ENCODE measurements around the gene BUB1.
"Not testable (repeated sequence)": the region's sequence is repeated elsewhere in the genome, so short reads cannot be mapped to it uniquely, and the experiment has no call there.

BUB1 gene

GRCh38 chr2:110653861-110654260 is 24.0 kb downstream of the BUB1 start:
- FAIRE-seq: no peak

- FAIRE-seq: no peak
Measured at GRCh38 chr2:110650346-110650745, 27.5 kb downstream of the BUB1 start.

DNA sequence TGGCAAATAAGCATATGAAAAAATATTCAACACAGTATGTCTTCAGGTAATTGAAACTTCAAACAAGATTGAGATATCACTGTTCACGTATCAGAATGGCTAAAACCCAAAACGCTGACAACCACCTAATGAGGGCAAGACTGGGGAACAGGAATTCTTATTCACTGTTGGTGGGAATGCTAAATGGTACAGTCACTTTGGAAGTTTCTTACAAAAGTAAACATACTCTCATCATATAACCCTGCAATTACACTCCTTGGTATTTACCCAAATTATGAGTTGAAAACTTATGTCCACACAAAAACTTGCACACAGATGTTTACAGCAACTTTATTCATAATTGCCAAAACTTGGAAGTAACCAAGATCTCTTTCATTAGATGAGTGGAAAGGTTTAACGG is 30.1 kb downstream of the BUB1 start:
- no peak for FAIRE-seq

DNA sequence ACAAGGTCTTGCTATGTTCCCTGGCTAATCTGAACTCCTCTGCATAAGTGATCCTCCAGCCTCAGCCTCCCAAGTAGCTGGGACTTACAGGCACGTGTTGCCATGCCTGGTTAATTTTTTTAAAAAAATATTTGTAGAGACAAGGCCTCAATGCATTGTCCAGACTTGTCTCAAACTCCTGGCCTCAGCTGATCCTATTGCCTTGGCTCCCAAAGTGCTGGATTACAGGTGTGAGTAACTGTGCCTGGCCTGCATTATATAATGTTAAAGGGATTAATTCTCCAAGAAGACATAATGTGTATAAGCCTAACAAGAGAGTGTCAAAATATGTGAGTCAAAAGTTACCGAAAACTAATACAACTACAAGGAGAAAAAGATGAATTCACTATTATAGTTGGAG is 32.2 kb downstream of the BUB1 start:
- no peak for FAIRE-seq

DNA sequence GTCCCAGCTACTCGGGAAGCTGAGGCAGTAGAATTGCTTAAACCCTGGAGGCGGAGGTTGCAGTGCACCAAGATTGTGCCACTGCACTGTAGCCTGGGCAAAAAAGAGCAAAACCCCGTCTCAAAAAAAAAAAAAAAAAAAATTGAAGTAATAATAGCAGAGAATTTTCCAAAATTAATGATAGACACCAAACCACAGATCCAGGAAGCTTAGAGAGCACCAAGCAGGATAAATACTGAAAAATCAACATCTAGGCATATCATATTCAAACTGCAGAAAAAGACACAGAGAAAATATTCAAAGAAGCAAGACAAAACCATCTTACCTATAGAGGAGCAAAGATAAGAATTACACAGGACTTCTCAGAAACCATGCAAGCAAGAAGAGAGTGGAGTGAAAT is 33.5 kb downstream of the BUB1 start:
- no peak for FAIRE-seq

DNA sequence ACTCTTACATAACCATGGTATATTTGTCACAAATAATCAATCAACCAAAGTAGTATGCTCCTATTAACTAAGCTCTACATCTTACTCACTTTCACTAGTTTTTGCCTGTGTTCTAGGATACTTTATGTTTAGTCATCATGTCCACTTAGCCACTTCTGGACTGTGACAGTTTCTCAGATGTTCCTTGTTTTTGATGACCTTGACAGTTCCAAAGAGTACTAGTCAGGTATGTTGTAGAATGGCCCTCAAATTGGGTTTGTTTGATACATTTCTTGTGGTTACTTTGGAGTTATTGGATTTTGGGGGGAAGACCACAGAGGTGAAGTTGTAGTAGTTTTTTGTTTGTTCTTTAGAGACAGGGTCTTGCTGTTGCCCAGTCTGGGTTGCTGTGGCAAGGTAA is 35.5 kb downstream of the BUB1 start:
- no peak for FAIRE-seq

DNA sequence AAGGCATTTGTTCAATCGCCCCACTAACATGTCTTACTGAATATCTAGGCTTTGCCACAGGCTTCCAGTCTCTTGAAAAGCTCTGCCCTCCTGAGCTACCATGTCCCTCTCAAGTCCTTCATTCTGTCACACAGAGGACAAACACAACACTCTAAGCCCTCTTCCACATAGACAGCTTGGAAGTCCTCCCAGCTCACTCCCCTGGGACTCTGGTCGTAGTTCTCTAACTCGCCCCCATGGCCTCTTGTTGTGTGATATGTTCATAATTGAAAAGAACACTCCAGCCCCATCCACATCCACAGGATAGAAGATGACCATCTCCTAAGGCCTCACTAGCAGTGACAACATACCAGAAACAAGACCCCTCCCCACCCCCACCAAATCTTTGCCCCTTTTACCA is 37.9 kb downstream of the BUB1 start:
- FAIRE-seq: no peak

DNA sequence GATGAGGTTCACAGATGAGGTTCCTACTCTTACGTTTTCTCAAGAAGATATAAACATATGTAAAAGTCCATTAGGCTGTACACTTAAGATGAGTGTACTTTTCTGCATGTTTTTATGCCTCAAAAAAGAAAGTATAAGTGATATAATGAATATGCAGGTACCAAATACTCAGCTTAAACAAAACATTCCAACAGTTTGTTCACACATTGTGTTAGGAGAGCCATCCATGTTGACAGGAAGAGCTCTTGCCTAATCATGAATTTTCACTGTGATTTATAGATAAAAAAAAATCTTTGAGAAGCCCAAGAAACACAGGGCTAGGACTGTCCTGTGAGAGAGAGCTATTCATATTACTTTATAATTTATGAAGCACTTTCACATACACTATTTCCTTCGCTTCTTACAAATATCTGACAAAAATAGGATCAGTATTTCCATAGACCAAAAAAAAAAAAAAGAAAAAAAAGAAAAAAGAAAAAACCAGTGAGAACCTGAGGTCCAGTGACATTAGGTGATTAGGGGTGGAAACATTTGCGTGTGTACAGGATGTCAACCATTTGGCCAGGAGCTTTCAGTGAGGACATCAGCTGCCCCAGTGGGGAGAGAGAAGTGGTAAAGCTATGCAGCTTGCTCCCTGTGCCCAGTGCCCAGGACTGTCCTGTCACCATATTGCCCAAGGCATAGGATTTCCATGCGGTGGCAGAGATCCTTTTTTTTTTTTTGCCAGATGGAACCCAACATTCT is 38.7 kb downstream of the BUB1 start:
- FAIRE-seq: no peak

DNA sequence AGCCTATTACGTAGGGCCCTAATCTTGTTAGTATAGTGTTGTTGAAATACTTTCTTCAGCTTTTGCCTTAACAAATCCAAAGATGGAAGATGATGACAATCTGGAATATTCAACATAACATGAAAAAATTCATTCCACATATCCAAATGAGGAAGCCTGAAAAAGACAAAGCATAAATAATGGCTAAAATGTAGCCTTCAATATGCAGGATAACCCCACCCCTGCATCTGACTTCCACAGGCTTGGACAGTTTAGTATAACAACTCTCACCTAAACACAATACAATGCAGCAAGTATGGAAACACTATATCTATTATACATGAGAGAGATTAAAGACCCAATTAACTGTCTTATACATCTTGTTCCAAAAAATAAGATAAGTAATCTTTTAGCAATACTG is 39.9 kb downstream of the BUB1 start:
- no peak for FAIRE-seq

- no peak for FAIRE-seq
Measured at GRCh38 chr2:110637093-110637492, 40.8 kb downstream of the BUB1 start.

- not testable (repeated sequence) for FAIRE-seq
Measured at GRCh38 chr2:110635949-110636628, 41.8 kb downstream of the BUB1 start.

- not testable (repeated sequence) for FAIRE-seq
Measured at GRCh38 chr2:110627348-110627747, 50.5 kb downstream of the BUB1 start.

GRCh38 chr2:110619326-110619939 is 58.4 kb downstream of the BUB1 start:
- not testable (repeated sequence) for FAIRE-seq

DNA sequence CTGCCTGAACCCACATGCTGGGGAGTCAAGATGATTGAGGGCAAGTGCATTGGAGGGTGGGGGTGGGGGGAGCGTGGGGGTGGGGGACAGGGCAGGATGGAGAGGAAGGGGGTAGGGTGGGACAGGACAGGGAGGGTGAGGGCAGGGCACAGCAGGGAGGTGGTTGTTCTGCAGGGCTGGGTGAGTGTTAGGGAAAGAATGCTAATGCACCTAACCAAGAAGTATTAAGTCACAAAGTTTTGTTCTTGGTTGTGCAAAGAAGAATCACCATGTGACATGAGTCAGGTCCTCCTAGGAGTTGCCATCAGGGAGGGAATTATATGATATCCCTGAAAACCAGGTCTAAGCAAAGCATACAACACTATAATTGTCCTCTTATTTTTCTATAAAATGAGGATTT is 63.9 kb downstream of the BUB1 start:
- not testable (repeated sequence) for FAIRE-seq

- not testable (repeated sequence) for FAIRE-seq
Measured at GRCh38 chr2:110610613-110611250, 67.1 kb downstream of the BUB1 start.

- not testable (repeated sequence) for FAIRE-seq
Measured at GRCh38 chr2:110609843-110610612, 67.8 kb downstream of the BUB1 start.

DNA sequence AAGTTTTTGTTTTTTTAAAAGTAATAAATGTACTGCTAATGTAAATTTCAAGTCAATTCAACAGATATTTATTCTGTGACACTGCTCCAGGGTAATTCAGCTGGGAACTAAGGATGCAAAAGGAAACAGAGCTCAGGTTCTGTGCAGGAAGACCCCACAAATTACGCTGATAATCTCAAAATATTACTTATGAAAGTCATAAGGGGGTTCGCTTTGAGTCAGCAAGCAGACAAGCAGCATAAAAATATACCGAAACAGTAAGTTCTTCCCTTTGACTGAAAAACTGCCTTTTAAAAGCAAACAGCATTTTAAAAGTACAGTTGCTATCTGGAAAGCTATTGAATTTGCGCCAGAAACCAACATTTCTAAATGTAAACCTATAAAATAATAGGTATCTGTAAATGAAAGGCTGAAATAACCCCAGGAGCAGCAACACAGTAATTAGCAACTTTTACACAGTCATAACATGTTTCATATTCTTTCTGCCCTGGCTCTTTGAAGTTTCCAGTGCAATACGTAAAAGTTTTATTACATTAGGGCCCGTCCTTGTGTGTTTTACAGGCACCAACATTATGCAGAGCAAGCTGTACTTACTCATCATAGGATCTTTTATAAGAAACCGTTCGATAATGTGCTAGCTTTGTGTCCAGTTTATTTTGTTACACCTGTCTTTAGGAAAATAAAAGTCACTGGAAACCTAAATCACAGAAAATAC is 68.9 kb downstream of the BUB1 start:
- not testable (repeated sequence) for FAIRE-seq

GRCh38 chr2:110605057-110605456 is 72.8 kb downstream of the BUB1 start:
- FAIRE-seq: not testable (repeated sequence)

DNA sequence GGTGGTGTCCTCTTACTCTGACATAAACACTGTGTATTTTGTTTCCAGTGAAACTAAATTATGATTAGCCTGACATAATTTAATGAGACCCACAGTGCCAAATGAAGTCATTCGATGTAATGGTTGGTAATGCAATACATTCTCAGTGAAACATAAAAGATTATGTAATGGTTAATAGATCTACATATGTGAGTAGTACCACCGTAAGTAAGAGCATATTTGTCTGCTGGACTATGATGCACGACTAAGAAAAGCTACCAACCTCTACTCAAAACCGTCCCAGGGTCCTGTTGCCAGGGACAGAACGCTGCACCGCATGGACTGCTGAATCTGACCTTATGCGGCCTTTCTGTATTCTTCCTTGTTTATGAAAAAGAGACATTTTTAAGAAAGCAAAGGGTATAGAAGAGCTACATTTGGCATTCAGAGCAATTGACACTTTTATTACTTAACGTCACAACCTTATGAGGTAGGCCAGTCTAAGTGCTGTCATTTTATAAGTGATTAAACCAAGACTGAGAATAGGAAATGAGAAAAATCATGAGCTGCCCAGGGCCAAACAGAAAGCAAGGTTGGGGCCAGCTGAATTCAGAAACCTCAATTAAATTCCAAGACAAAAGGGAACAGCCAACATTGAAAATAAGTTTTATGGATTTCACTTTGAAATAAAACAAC is 73.8 kb downstream of the BUB1 start:
- FAIRE-seq: not testable (repeated sequence)

GRCh38 chr2:110602139-110602538 is 75.7 kb downstream of the BUB1 start:
- not testable (repeated sequence) for FAIRE-seq

- FAIRE-seq: not testable (repeated sequence)
Measured at GRCh38 chr2:110591973-110592372, 85.9 kb downstream of the BUB1 start.

Measured in G401.6 (cell line).